Stomach smooth muscle (tissue), 2 donors: Measurements from ENCODE around the gene GRIN3B.

Source experiments
- H3K27ac ChIP-seq: one replicate; pipeline ENCODE4 v1.7.0; 2013; ENCODE audit warnings: mild to moderate bottlenecking, low read length, inconsistent platforms
- H3K27me3 ChIP-seq, 2 donors: one replicate each; pipeline ENCODE4 v1.7.0; 2013; ENCODE audit warnings: low read length in 2 of 2; ENCODE audit not compliant: insufficient read depth in 2 of 2, control insufficient read depth in 1 of 2
- H3K36me3 ChIP-seq, 2 donors: one replicate each; pipeline ENCODE4 v1.7.0; 2013; ENCODE audit warnings: low read length in 2 of 2; ENCODE audit not compliant: control insufficient read depth in 2 of 2, insufficient read depth in 2 of 2
- H3K4me1 ChIP-seq: one replicate; pipeline ENCODE4 v1.7.0; 2013; ENCODE audit warnings: low read length; ENCODE audit not compliant: control insufficient read depth, insufficient read depth
- H3K4me3 ChIP-seq, 2 donors: one replicate each; pipeline ENCODE4 v1.7.0; 2013; ENCODE audit warnings: low read length in 2 of 2
- H3K9ac ChIP-seq, 2 donors: one replicate each; pipeline ENCODE4 v1.7.0; 2013; ENCODE audit warnings: low read length in 2 of 2, mild to moderate bottlenecking in 1 of 2
- H3K9me3 ChIP-seq, 2 donors: one replicate each; pipeline ENCODE4 v1.7.0; 2013; ENCODE audit warnings: low read length in 2 of 2; ENCODE audit not compliant: control insufficient read depth in 2 of 2
- donor health status: healthy.
- donor health status: Pancreatic carcinoma.

GRIN3B gene

GRCh38 chr19:982567-983170, 17.6 kb upstream of the GRIN3B start:
- no peaks in the 10 kb centered on the region for H3K27me3 ChIP-seq
- peaks cover 23% of the 10 kb centered on the region for H3K4me1 ChIP-seq
- H3K27ac ChIP-seq, result no peak overlapping the region
- peaks cover 0 to 6% of the 10 kb centered on the region in 2 donors for H3K36me3 ChIP-seq
- H3K9me3 ChIP-seq, result no peaks in the 10 kb centered on the region
- no peak overlapping the region for H3K9ac ChIP-seq
- H3K4me3 ChIP-seq, result peak overlapping the region in 1 of 2 donors; percentile 66

GRCh38 chr19:984165-984967, 15.9 kb upstream of the GRIN3B start, which contains the start of gene WDR18:
Gene WDR18, plus strand, starts transcription at chr19:984345. Its CDS starts 9 bp downstream, at chr19:984354.
- peaks cover 0 to 6% of the 10 kb centered on the region in 2 donors for H3K36me3 ChIP-seq
- H3K27ac ChIP-seq, result peak within 1 kb of the TSS; percentile 85
- H3K4me1 ChIP-seq, result peaks cover 23% of the 10 kb centered on the region
- no peaks in the 10 kb centered on the region for H3K27me3 ChIP-seq
- H3K4me3 ChIP-seq, result peak within 1 kb of the TSS; percentile 81 to 88
- H3K9me3 ChIP-seq, result no peaks in the 10 kb centered on the region
- peak within 1 kb of the TSS; percentile 73 to 87 for H3K9ac ChIP-seq

GRCh38 chr19:986083-986482, 14.1 kb upstream of the GRIN3B start:
- Histone ChIP-seq H3K4me1 (peaks cover 23% of the 10 kb centered on the region), H3K4me3 (no peak overlapping the region), H3K9me3 (no peaks in the 10 kb centered on the region), H3K9ac (no peak overlapping the region), H3K27ac (no peak overlapping the region), H3K36me3 (peaks cover 7 to 17% of the 10 kb centered on the region in 2 donors), H3K27me3 (no peaks in the 10 kb centered on the region)

- Histone ChIP-seq H3K27ac (no peak overlapping the region), H3K4me1 (peaks cover 17% of the 10 kb centered on the region), H3K27me3 (no peaks in the 10 kb centered on the region), H3K36me3 (peaks cover 7 to 17% of the 10 kb centered on the region in 2 donors), H3K9ac (no peak overlapping the region), H3K9me3 (no peaks in the 10 kb centered on the region), H3K4me3 (no peak overlapping the region)
Measured at GRCh38 chr19:988081-988480, 12.1 kb upstream of the GRIN3B start.

GRCh38 chr19:988510-988909, 11.7 kb upstream of the GRIN3B start:
- Histone ChIP-seq H3K9ac (no peak overlapping the region), H3K27ac (no peak overlapping the region), H3K9me3 (no peaks in the 10 kb centered on the region), H3K27me3 (no peaks in the 10 kb centered on the region), H3K4me3 (no peak overlapping the region), H3K4me1 (peaks cover 15% of the 10 kb centered on the region), H3K36me3 (peaks cover 7 to 17% of the 10 kb centered on the region in 2 donors)

- H3K9me3 ChIP-seq, result no peaks in the 10 kb centered on the region
- peaks cover 7 to 17% of the 10 kb centered on the region in 2 donors for H3K36me3 ChIP-seq
- H3K27ac ChIP-seq, result no peak overlapping the region
Measured at GRCh38 chr19:989381-990081, 10.7 kb upstream of the GRIN3B start.

GRCh38 chr19:990119-990571, 10.1 kb upstream of the GRIN3B start:
- H3K4me1 ChIP-seq, result peaks cover 3% of the 10 kb centered on the region
- peaks cover 7 to 17% of the 10 kb centered on the region in 2 donors for H3K36me3 ChIP-seq
- no peak overlapping the region for H3K27ac ChIP-seq
- H3K4me3 ChIP-seq, result no peak overlapping the region
- H3K9ac ChIP-seq, result no peak overlapping the region
- peaks cover 2 to 3% of the 10 kb centered on the region in 2 donors for H3K27me3 ChIP-seq
- H3K9me3 ChIP-seq, result no peaks in the 10 kb centered on the region

More at GRCh38 chr19:989381-990081, 10.7 kb upstream of the GRIN3B start:
- H3K27me3 ChIP-seq, result no peaks in the 10 kb centered on the region
- no peak overlapping the region for H3K4me3 ChIP-seq
- H3K9ac ChIP-seq, result no peak overlapping the region
- H3K4me1 ChIP-seq, result peaks cover 9% of the 10 kb centered on the region

GRCh38 chr19:990746-991145, 9.5 kb upstream of the GRIN3B start:
- Histone ChIP-seq H3K4me1 (no peaks in the 10 kb centered on the region), H3K9ac (no peak overlapping the region), H3K27ac (no peak overlapping the region), H3K27me3 (peaks cover 8% of the 10 kb centered on the region in 2 donors), H3K36me3 (peaks cover 7 to 17% of the 10 kb centered on the region in 2 donors), H3K9me3 (no peaks in the 10 kb centered on the region), H3K4me3 (no peak overlapping the region)

GRCh38 chr19:991174-991931, 8.9 kb upstream of the GRIN3B start:
- peaks cover 14% of the 10 kb centered on the region in 2 donors for H3K27me3 ChIP-seq
- no peak overlapping the region for H3K27ac ChIP-seq
- no peaks in the 10 kb centered on the region for H3K9me3 ChIP-seq
- H3K9ac ChIP-seq, result no peak overlapping the region
- H3K36me3 ChIP-seq, result peaks cover 7 to 17% of the 10 kb centered on the region in 2 donors
- H3K4me1 ChIP-seq, result peaks cover 4% of the 10 kb centered on the region
- H3K4me3 ChIP-seq, result no peak overlapping the region
